Osteocyte (in vitro differentiated cells): ENCODE results near the gene WTAP. TPM values are rescaled to one million over a fixed set of nuclear protein-coding genes. Genes with fewer than 3 reads are reported as not detected.
A peak's percentile ranks its signal among the peaks of the same experiment; 100 is the strongest.

Experiments used
- DNase-seq: peaks from one replicate; pipeline ENCODE4 v3.0.0; 2021; ENCODE audit warnings: mixed read lengths; ENCODE audit not compliant: unreplicated experiment; ENCODE audit errors: extremely low spot score
- H3K27ac Mint-ChIP-seq: one replicate; pipeline ENCODE4 v1.8.0; 2021; ENCODE audit warnings: mild to moderate bottlenecking, mixed read lengths; ENCODE audit not compliant: unreplicated experiment
- H3K27me3 Mint-ChIP-seq: one replicate; pipeline ENCODE4 v1.8.0; 2021; ENCODE audit warnings: mixed read lengths; ENCODE audit not compliant: unreplicated experiment
- H3K36me3 Mint-ChIP-seq: one replicate; pipeline ENCODE4 v1.8.0; 2021; ENCODE audit warnings: mixed read lengths; ENCODE audit not compliant: unreplicated experiment
- H3K4me1 Mint-ChIP-seq: one replicate; pipeline ENCODE4 v1.8.0; 2021; ENCODE audit warnings: mixed read lengths; ENCODE audit not compliant: unreplicated experiment
- H3K4me3 Mint-ChIP-seq: one replicate; pipeline ENCODE4 v1.8.0; 2021; ENCODE audit warnings: mild to moderate bottlenecking, moderate library complexity, mixed read lengths; ENCODE audit not compliant: unreplicated experiment
- H3K9me3 Mint-ChIP-seq: one replicate; pipeline ENCODE4 v1.8.0; 2021; ENCODE audit warnings: mixed read lengths; ENCODE audit not compliant: unreplicated experiment
- total RNA-seq: library from RNA; stranded (reverse); gene quantifications from 2 replicates; pipeline ENCODE4 v1.2.1, GENCODE V29; 2021
- TF ChIP-seq, protein P1 (sequence below): fragments of 200-600 bp; sonication (generic); IDR thresholded peaks from 2 replicates; pipeline ENCODE4 v1.5.0; 2021; ENCODE audit warnings: antibody characterized with exemption, mild to moderate bottlenecking, moderate library complexity

WTAP gene
- total RNA-seq, 1 donor from 2014 or later, result 83.7 TPM

- TF ChIP-seq, protein P1, sequence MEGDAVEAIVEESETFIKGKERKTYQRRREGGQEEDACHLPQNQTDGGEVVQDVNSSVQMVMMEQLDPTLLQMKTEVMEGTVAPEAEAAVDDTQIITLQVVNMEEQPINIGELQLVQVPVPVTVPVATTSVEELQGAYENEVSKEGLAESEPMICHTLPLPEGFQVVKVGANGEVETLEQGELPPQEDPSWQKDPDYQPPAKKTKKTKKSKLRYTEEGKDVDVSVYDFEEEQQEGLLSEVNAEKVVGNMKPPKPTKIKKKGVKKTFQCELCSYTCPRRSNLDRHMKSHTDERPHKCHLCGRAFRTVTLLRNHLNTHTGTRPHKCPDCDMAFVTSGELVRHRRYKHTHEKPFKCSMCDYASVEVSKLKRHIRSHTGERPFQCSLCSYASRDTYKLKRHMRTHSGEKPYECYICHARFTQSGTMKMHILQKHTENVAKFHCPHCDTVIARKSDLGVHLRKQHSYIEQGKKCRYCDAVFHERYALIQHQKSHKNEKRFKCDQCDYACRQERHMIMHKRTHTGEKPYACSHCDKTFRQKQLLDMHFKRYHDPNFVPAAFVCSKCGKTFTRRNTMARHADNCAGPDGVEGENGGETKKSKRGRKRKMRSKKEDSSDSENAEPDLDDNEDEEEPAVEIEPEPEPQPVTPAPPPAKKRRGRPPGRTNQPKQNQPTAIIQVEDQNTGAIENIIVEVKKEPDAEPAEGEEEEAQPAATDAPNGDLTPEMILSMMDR, result no peak
Observed at GRCh38 chr6:159777240-159777904, 50.1 kb downstream of the WTAP start.

DNA sequence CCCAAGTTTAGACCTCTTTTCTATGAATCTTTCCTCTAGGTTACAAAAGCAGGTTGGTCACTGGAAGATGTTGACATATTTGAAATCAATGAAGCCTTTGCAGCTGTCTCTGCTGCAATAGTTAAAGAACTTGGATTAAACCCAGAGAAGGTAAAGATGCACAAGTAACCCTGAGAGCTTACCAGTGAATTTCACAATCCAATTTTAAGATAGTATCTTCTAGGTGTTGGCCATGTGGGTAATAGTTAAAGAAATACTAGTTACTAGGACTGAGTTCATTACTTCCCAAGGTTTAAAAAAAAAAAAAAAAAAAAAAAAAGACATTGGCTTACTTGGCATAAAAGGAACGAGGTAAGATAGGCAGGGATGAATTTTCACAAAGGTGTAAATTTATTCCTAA, 50.8 kb downstream of the WTAP start:
- TF ChIP-seq, protein P1, result no peak

More at GRCh38 chr6:159777240-159777904, 50.1 kb downstream of the WTAP start:
- H3K4me3 Mint-ChIP-seq, result no peak overlapping the region
- H3K36me3 Mint-ChIP-seq, result peaks cover 48% of the 10 kb centered on the region
- H3K27ac Mint-ChIP-seq, result no peak overlapping the region
- no peaks in the 10 kb centered on the region for H3K27me3 Mint-ChIP-seq
- no peaks in the 10 kb centered on the region for H3K4me1 Mint-ChIP-seq
- no peaks in the 10 kb centered on the region for H3K9me3 Mint-ChIP-seq
- DNase-seq, result no peak

DNA sequence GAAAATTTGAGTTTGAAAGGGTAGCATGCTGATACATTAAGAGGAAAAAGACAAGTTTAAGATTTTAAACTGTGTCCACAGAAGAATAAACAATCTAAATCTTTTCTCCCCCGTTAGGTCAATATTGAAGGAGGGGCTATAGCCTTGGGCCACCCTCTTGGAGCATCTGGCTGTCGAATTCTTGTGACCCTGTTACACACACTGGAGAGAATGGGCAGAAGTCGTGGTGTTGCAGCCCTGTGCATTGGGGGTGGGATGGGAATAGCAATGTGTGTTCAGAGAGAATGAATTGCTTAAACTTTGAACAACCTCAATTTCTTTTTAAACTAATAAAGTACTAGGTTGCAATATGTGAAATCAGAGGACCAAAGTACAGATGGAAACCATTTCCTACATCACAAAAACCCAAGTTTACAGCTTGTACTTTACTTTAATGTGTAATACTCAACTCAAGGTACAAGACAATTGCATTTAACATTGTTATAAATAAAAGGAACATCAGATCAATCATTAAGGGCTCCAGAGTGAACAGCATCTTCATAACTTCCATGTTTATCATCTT, 51.3 kb downstream of the WTAP start:
- no peak for DNase-seq
- Mint-ChIP-seq H3K4me3 (no peak overlapping the region), H3K27ac (no peak overlapping the region), H3K27me3 (no peaks in the 10 kb centered on the region), H3K36me3 (peaks cover 59% of the 10 kb centered on the region), H3K9me3 (no peaks in the 10 kb centered on the region), H3K4me1 (no peaks in the 10 kb centered on the region)
- TF ChIP-seq, protein P1, result no peak

More for the DNA sequence above, 50.8 kb downstream of the WTAP start:
- DNase-seq, result no peak
- Mint-ChIP-seq H3K9me3 (no peaks in the 10 kb centered on the region), H3K27ac (no peak overlapping the region), H3K27me3 (no peaks in the 10 kb centered on the region), H3K4me3 (no peak overlapping the region), H3K4me1 (no peaks in the 10 kb centered on the region), H3K36me3 (peaks cover 56% of the 10 kb centered on the region)

GRCh38 chr6:159788276-159788675, 61.0 kb downstream of the WTAP start:
- DNase-seq, result no peak
- Mint-ChIP-seq H3K9me3 (no peaks in the 10 kb centered on the region), H3K36me3 (peaks cover 37% of the 10 kb centered on the region), H3K27ac (peak overlapping the region; percentile 99), H3K4me1 (peaks cover 35% of the 10 kb centered on the region), H3K4me3 (peak overlapping the region; percentile 93), H3K27me3 (no peaks in the 10 kb centered on the region)
- TF ChIP-seq, protein P1, result no peak

- Mint-ChIP-seq H3K36me3 (peaks cover 33% of the 10 kb centered on the region), H3K4me1 (peaks cover 35% of the 10 kb centered on the region), H3K27ac (peak overlapping the region; percentile 99), H3K9me3 (no peaks in the 10 kb centered on the region), H3K4me3 (peak overlapping the region; percentile 93), H3K27me3 (no peaks in the 10 kb centered on the region)
- TF ChIP-seq, protein P1, result no peak
- no peak for DNase-seq
Observed at GRCh38 chr6:159788753-159789376, 61.6 kb downstream of the WTAP start.
